HFFc6 (cell line): ENCODE measurements around the gene SMIM30. TPM values are rescaled to one million over a fixed set of nuclear protein-coding genes. Genes with fewer than 3 reads are reported as not detected.
A peak's percentile ranks its signal among the peaks of the same experiment; 100 is the strongest.
"Not testable (repeated sequence)": the region's sequence is repeated elsewhere in the genome, so short reads cannot be mapped to it uniquely, and the experiment has no call there.

ENCODE experiments used
- DNase-seq: peaks from one replicate; pipeline ENCODE4 v3.0.0-alpha.2; 2018
- H3K27ac Mint-ChIP-seq: 2 replicates; pipeline ENCODE4 v1.8.0; 2020; ENCODE audit warnings: mild to moderate bottlenecking, mixed read lengths
- H3K27me3 Mint-ChIP-seq: 2 replicates; pipeline ENCODE4 v1.8.0; 2021; ENCODE audit warnings: mild to moderate bottlenecking, moderate library complexity, mixed read lengths; ENCODE audit not compliant: insufficient read depth
- H3K36me3 Mint-ChIP-seq: 2 replicates; pipeline ENCODE4 v1.8.0; 2021; ENCODE audit warnings: low read depth, mixed read lengths
- H3K4me1 Mint-ChIP-seq: 2 replicates; pipeline ENCODE4 v1.8.0; 2020; ENCODE audit warnings: low read depth, mixed read lengths
- H3K4me3 Mint-ChIP-seq: 2 replicates; pipeline ENCODE4 v1.8.0; 2020; ENCODE audit warnings: mild to moderate bottlenecking, moderate library complexity, mixed read lengths
- H3K9me3 Mint-ChIP-seq: 2 replicates; pipeline ENCODE4 v1.8.0; 2020; ENCODE audit warnings: mild to moderate bottlenecking, mixed read lengths
- CTCF ChIP-seq: fragments of 200-600 bp; sonication (generic); IDR thresholded peaks from 2 replicates; pipeline ENCODE4 v1.5.0; 2021; ENCODE audit warnings: antibody characterized with exemption, mild to moderate bottlenecking
- total RNA-seq, 6 experiments: library from RNA; stranded (reverse); fragmentation: NEBNext Ultra II Directional; extraction: Animal tissue kit (Norgen Biotek cat#: 25700); gene quantifications; 2 replicates in 1 of 6; 3 replicates in 5 of 6; pipeline ENCODE4 v1.2.3, GENCODE V29; 2021

Gene SMIM30
- total RNA-seq, 6 experiments from 2014 or later, result 52.0 to 74.2 (median 60.6) TPM

GRCh38 chr7:113122744-113123143, 4.4 kb upstream of the SMIM30 start:
- Mint-ChIP-seq H3K4me3 (no peak overlapping the region), H3K27ac (no peak overlapping the region), H3K9me3 (no peaks in the 10 kb centered on the region), H3K27me3 (no peaks in the 10 kb centered on the region), H3K4me1 (peaks cover 29% of the 10 kb centered on the region), H3K36me3 (peaks cover under 1% of the 10 kb centered on the region)
- DNase-seq, result no peak
- no peak for TF ChIP-seq CTCF

DNA sequence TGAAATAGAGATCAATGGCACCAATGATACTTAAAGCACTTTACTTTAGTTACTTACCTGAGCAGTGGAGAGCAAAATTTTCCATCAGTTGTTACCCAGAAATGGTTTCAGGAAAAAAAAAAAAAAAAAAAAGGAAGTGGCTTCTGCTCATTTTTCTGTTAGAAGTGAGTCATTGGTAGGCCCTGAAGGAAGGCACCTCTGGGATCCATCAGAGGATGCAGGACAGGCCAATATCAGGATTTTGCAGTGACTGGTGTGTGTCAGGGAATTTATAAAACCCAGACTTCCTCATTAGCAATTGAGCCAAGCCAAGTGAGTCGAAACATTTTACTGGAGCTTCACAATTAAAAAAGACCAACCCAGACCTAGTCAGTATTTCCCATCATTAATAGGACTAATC, 2.3 kb upstream of the SMIM30 start:
- Mint-ChIP-seq H3K27me3 (no peaks in the 10 kb centered on the region), H3K4me3 (no peak overlapping the region), H3K36me3 (peaks cover 11% of the 10 kb centered on the region), H3K4me1 (peaks cover 36% of the 10 kb centered on the region), H3K27ac (no peak overlapping the region), H3K9me3 (no peaks in the 10 kb centered on the region)
- DNase-seq, result peak; percentile 10
- TF ChIP-seq CTCF, result no peak

- Mint-ChIP-seq H3K4me3 (peak overlapping the region; percentile 95), H3K4me1 (peaks cover 36% of the 10 kb centered on the region), H3K9me3 (no peaks in the 10 kb centered on the region), H3K27ac (no peak overlapping the region; the same call in 1 of the 2 replicates), H3K27me3 (no peaks in the 10 kb centered on the region), H3K36me3 (peaks cover 14% of the 10 kb centered on the region)
- TF ChIP-seq CTCF, result no peak
- no peak for DNase-seq
Measured at GRCh38 chr7:113119429-113119828, 1.1 kb upstream of the SMIM30 start.

GRCh38 chr7:113117374-113117774, 980 bp downstream of the SMIM30 start:
- peaks cover 36% of the 10 kb centered on the region for H3K4me1 Mint-ChIP-seq
- H3K27me3 Mint-ChIP-seq, DNase-seq, H3K9me3 Mint-ChIP-seq: not testable (repeated sequence)
- peak overlapping the region; percentile 95 for H3K4me3 Mint-ChIP-seq
- peak overlapping the region; percentile 89 for H3K27ac Mint-ChIP-seq
- peaks cover 24% of the 10 kb centered on the region for H3K36me3 Mint-ChIP-seq

- H3K4me3 Mint-ChIP-seq, result no peak overlapping the region
Measured at GRCh38 chr7:113113912-113114311, 4.4 kb downstream of the SMIM30 start.

GRCh38 chr7:113109718-113110117, 8.6 kb downstream of the SMIM30 start:
- no peak overlapping the region for H3K4me3 Mint-ChIP-seq
- no peak for DNase-seq
- H3K27me3 Mint-ChIP-seq, result no peaks in the 10 kb centered on the region
- H3K27ac Mint-ChIP-seq, result no peak overlapping the region
- no peaks in the 10 kb centered on the region for H3K4me1 Mint-ChIP-seq
- peaks cover 12% of the 10 kb centered on the region; the same call in 1 of the 2 replicates for H3K36me3 Mint-ChIP-seq
- H3K9me3 Mint-ChIP-seq, result no peaks in the 10 kb centered on the region
- TF ChIP-seq CTCF, result no peak

More at GRCh38 chr7:113113912-113114311, 4.4 kb downstream of the SMIM30 start:
- peak; percentile 57 for TF ChIP-seq CTCF
- H3K27me3 Mint-ChIP-seq, result no peaks in the 10 kb centered on the region
- no peaks in the 10 kb centered on the region for H3K9me3 Mint-ChIP-seq
- peaks cover 14% of the 10 kb centered on the region for H3K4me1 Mint-ChIP-seq
- no peak for DNase-seq
- peaks cover 24% of the 10 kb centered on the region for H3K36me3 Mint-ChIP-seq
- no peak overlapping the region for H3K27ac Mint-ChIP-seq
